Suprapubic skin (tissue), 3 donors: ENCODE measurements around the gene DOC2A.

Source experiments
- CTCF ChIP-seq, 2 donors: fragments of 200-600 bp in 1 of 2; fragments of 450-650 bp in 1 of 2; sonication (generic) in 1 of 2; IDR thresholded peaks; one replicate each; pipeline ENCODE4 v1.5.1; 2016 to 2019; ENCODE audit warnings: antibody characterized with exemption in 2 of 2, mild to moderate bottlenecking in 1 of 2, moderate library complexity in 1 of 2
- POLR2A ChIP-seq, 2 donors: fragments of 450-650 bp; IDR thresholded peaks; one replicate each; pipeline ENCODE4 v1.6.1; 2017; ENCODE audit warnings: antibody characterized with exemption in 2 of 2, mild to moderate bottlenecking in 2 of 2, moderate library complexity in 2 of 2

- TF ChIP-seq POLR2A (IDR thresholded peaks at IDR 0.05) (no peak), CTCF (IDR thresholded peaks at IDR 0.05) (no peak)
These were observed 52.1 kb downstream of the DOC2A start for GRCh38 chr16:29958756-29959155.
